CD4-positive, CD25-positive, alpha-beta regulatory T cell (primary cell): ENCODE data around the gene KCTD11. TPM values are rescaled to one million over a fixed set of nuclear protein-coding genes. Genes with fewer than 3 reads are reported as not detected.

Source experiments
- polyA plus RNA-seq, 4 donors: library from polyadenylated mRNA; unstranded; fragments of 300-500 nt; fragmentation: Illumina TruSeq; gene quantifications; one replicate each; pipeline ENCODE4 v1.2.3, GENCODE V29; 2021
- total RNA-seq: library from RNA; stranded (reverse); gene quantifications from one replicate; pipeline ENCODE4 v1.2.3, GENCODE V29; 2022

Gene KCTD11
- total and polyA plus RNA-seq, 5 donors from 2014 or later, result 1.3 to 4.0 (median 2.9) TPM

Other genes starting within 250 kb of the KCTD11 start
Only the 30 nearest of the 36 such genes appear.
- not detected for gene ASGR1, start 172.8 kb upstream of the KCTD11 start, total RNA-seq
- under 1 TPM in 1 of 4 donors, not detected in 3; 0.24 TPM for gene ASGR1, start 172.8 kb upstream of the KCTD11 start, polyA plus RNA-seq
- 2.9 TPM for gene DLG4, start 132.3 kb upstream of the KCTD11 start, total RNA-seq
- under 1 TPM; 0.22 to 0.73 (median 0.42) TPM for gene DLG4, start 132.3 kb upstream of the KCTD11 start, polyA plus RNA-seq
- gene ACADVL, start 132.2 kb upstream of the KCTD11 start, total RNA-seq, result 277 TPM
- 10 to 100 TPM; 73.6 to 92.3 (median 84.9) TPM for gene ACADVL, start 132.2 kb upstream of the KCTD11 start, polyA plus RNA-seq
- gene DVL2, start 117.6 kb upstream of the KCTD11 start, total RNA-seq, result 35.8 TPM
- gene DVL2, start 117.6 kb upstream of the KCTD11 start, polyA plus RNA-seq, result 10 to 100 TPM; 10.5 to 19.4 (median 15.7) TPM
- 16.0 TPM for gene PHF23, start 112.7 kb upstream of the KCTD11 start, total RNA-seq
- 10 to 100 TPM; 17.0 to 24.8 (median 21.2) TPM for gene PHF23, start 112.7 kb upstream of the KCTD11 start, polyA plus RNA-seq
- 227 TPM for gene GABARAP, start 109.7 kb upstream of the KCTD11 start, total RNA-seq
- gene GABARAP, start 109.7 kb upstream of the KCTD11 start, polyA plus RNA-seq, result 1,000 to 10,000 TPM in 2 of 4 donors, 100 to 1,000 TPM in 2; 939 to 1,205 (median 986) TPM
- gene CTDNEP1, start 100.4 kb upstream of the KCTD11 start, total RNA-seq, result 114 TPM
- 10 to 100 TPM; 33.0 to 40.7 (median 38.8) TPM for gene CTDNEP1, start 100.4 kb upstream of the KCTD11 start, polyA plus RNA-seq
- 31.6 TPM for gene ELP5, start 99.9 kb upstream of the KCTD11 start, total RNA-seq
- 10 to 100 TPM; 54.5 to 74.0 (median 59.0) TPM for gene ELP5, start 99.9 kb upstream of the KCTD11 start, polyA plus RNA-seq
- not detected for gene CLDN7, start 89.7 kb upstream of the KCTD11 start, total RNA-seq
- 1 to 10 TPM in 2 of 4 donors, under 1 TPM in 2; 0.55 to 2.0 (median 1.3) TPM for gene CLDN7, start 89.7 kb upstream of the KCTD11 start, polyA plus RNA-seq
- not detected for gene SLC2A4, start 70.4 kb upstream of the KCTD11 start, total RNA-seq
- gene SLC2A4, start 70.4 kb upstream of the KCTD11 start, polyA plus RNA-seq, result not detected
- gene YBX2, start 57.5 kb upstream of the KCTD11 start, total RNA-seq, result not detected
- not detected for gene YBX2, start 57.5 kb upstream of the KCTD11 start, polyA plus RNA-seq
- gene EIF5A, start 44.5 kb upstream of the KCTD11 start, total RNA-seq, result 485 TPM
- gene EIF5A, start 44.5 kb upstream of the KCTD11 start, polyA plus RNA-seq, result 100 to 1,000 TPM; 210 to 631 (median 398) TPM
- gene GPS2, start 36.8 kb upstream of the KCTD11 start, total RNA-seq, result 129 TPM
- gene GPS2, start 36.8 kb upstream of the KCTD11 start, polyA plus RNA-seq, result 100 to 1,000 TPM in 2 of 4 donors, 10 to 100 TPM in 2; 79.3 to 107 (median 96.5) TPM
- gene NEURL4, start 22.8 kb upstream of the KCTD11 start, total RNA-seq, result 39.5 TPM
- gene NEURL4, start 22.8 kb upstream of the KCTD11 start, polyA plus RNA-seq, result 1 to 10 TPM in 2 of 4 donors, under 1 TPM in 2; 0.27 to 1.2 (median 0.83) TPM
- 723 TPM for gene ACAP1, start 15.6 kb upstream of the KCTD11 start, total RNA-seq
- 100 to 1,000 TPM; 194 to 259 (median 213) TPM for gene ACAP1, start 15.6 kb upstream of the KCTD11 start, polyA plus RNA-seq
- not detected for gene TMEM95, start 3.0 kb downstream of the KCTD11 start, total RNA-seq
- gene TMEM95, start 3.0 kb downstream of the KCTD11 start, polyA plus RNA-seq, result not detected
- 4.8 TPM for gene TNK1, start 28.9 kb downstream of the KCTD11 start, total RNA-seq
- 1 to 10 TPM in 3 of 4 donors, under 1 TPM in 1; 0.42 to 3.8 (median 1.4) TPM for gene TNK1, start 28.9 kb downstream of the KCTD11 start, polyA plus RNA-seq
- gene PLSCR3, start 42.4 kb downstream of the KCTD11 start, total RNA-seq, result 113 TPM
- gene PLSCR3, start 42.4 kb downstream of the KCTD11 start, polyA plus RNA-seq, result 100 to 1,000 TPM; 148 to 174 (median 153) TPM
- 23.0 TPM for gene TMEM256, start 51.9 kb downstream of the KCTD11 start, total RNA-seq
- gene TMEM256, start 51.9 kb downstream of the KCTD11 start, polyA plus RNA-seq, result 10 to 100 TPM; 64.9 to 80.9 (median 66.7) TPM
- gene NLGN2, start 55.7 kb downstream of the KCTD11 start, total RNA-seq, result 3.6 TPM
- not detected for gene NLGN2, start 55.7 kb downstream of the KCTD11 start, polyA plus RNA-seq
- gene SPEM1, start 68.2 kb downstream of the KCTD11 start, total RNA-seq, result not detected
- not detected for gene SPEM1, start 68.2 kb downstream of the KCTD11 start, polyA plus RNA-seq
- not detected for gene SPEM2, start 73.5 kb downstream of the KCTD11 start, total RNA-seq
- not detected for gene SPEM2, start 73.5 kb downstream of the KCTD11 start, polyA plus RNA-seq
- gene SPEM3, start 76.7 kb downstream of the KCTD11 start, total RNA-seq, result not detected
- not detected for gene SPEM3, start 76.7 kb downstream of the KCTD11 start, polyA plus RNA-seq
- gene TMEM102, start 83.3 kb downstream of the KCTD11 start, total RNA-seq, result 16.8 TPM
- 10 to 100 TPM; 22.3 to 28.4 (median 24.2) TPM for gene TMEM102, start 83.3 kb downstream of the KCTD11 start, polyA plus RNA-seq
- gene FGF11, start 87.3 kb downstream of the KCTD11 start, total RNA-seq, result 3.3 TPM
- under 1 TPM in 3 of 4 donors, not detected in 1; 0.07 to 0.27 (median 0.18) TPM for gene FGF11, start 87.3 kb downstream of the KCTD11 start, polyA plus RNA-seq
- 7.6 TPM for gene CHRNB1, start 92.9 kb downstream of the KCTD11 start, total RNA-seq
- 10 to 100 TPM; 18.0 to 28.7 (median 27.0) TPM for gene CHRNB1, start 92.9 kb downstream of the KCTD11 start, polyA plus RNA-seq
- 53.5 TPM for gene ZBTB4, start 127.5 kb downstream of the KCTD11 start, total RNA-seq
- 10 to 100 TPM in 3 of 4 donors, 1 to 10 TPM in 1; 8.3 to 14.0 (median 11.0) TPM for gene ZBTB4, start 127.5 kb downstream of the KCTD11 start, polyA plus RNA-seq
- not detected for gene SLC35G6, start 129.3 kb downstream of the KCTD11 start, total RNA-seq
- gene SLC35G6, start 129.3 kb downstream of the KCTD11 start, polyA plus RNA-seq, result not detected
- 568 TPM for gene POLR2A, start 132.2 kb downstream of the KCTD11 start, total RNA-seq
- gene POLR2A, start 132.2 kb downstream of the KCTD11 start, polyA plus RNA-seq, result 10 to 100 TPM; 32.3 to 44.0 (median 37.2) TPM
- gene TNFSF12, start 196.9 kb downstream of the KCTD11 start, total RNA-seq, result 46.9 TPM
- 10 to 100 TPM; 35.5 to 49.6 (median 41.9) TPM for gene TNFSF12, start 196.9 kb downstream of the KCTD11 start, polyA plus RNA-seq